ENCODE results near the gene SV2C.

GRCh38 chr5:76388236-76388635 lies 305.1 kb downstream of the SV2C start:
- TF ChIP-seq ESRRG (CRISPR knock-in tag; IDR thresholded peaks at IDR 0.05): no peak
- no peak for TF ChIP-seq CREB5 (CRISPR knock-in tag; IDR thresholded peaks at IDR 0.05; ENCODE audit: low read depth)
- TF ChIP-seq OSR1 (CRISPR knock-in tag; IDR thresholded peaks at IDR 0.05): no peak
- no peak for TF ChIP-seq CSDC2 (CRISPR knock-in tag; IDR thresholded peaks at IDR 0.05)
- no peak for TF ChIP-seq GLIS3 (CRISPR knock-in tag; IDR thresholded peaks at IDR 0.05)
- no peak for TF ChIP-seq TOX (CRISPR knock-in tag; IDR thresholded peaks at IDR 0.05; ENCODE audit: borderline replicate concordance)
- no peak for TF ChIP-seq ARNTL (CRISPR knock-in tag; IDR thresholded peaks at IDR 0.05; ENCODE audit: borderline replicate concordance, low read depth)
- TF ChIP-seq PATZ1 (CRISPR knock-in tag; IDR thresholded peaks at IDR 0.05; ENCODE audit: borderline replicate concordance): no peak
- TF ChIP-seq BACH2 (CRISPR knock-in tag; IDR thresholded peaks at IDR 0.05; ENCODE audit: borderline replicate concordance): no peak
- TF ChIP-seq TCF4 (CRISPR knock-in tag; IDR thresholded peaks at IDR 0.05; ENCODE audit: borderline replicate concordance): no peak

Measured in SK-N-SH treated with all-trans-retinoic acid at 6 μM for 48 hours (cell line).